ENCODE results near the gene SPRY1.

DNA sequence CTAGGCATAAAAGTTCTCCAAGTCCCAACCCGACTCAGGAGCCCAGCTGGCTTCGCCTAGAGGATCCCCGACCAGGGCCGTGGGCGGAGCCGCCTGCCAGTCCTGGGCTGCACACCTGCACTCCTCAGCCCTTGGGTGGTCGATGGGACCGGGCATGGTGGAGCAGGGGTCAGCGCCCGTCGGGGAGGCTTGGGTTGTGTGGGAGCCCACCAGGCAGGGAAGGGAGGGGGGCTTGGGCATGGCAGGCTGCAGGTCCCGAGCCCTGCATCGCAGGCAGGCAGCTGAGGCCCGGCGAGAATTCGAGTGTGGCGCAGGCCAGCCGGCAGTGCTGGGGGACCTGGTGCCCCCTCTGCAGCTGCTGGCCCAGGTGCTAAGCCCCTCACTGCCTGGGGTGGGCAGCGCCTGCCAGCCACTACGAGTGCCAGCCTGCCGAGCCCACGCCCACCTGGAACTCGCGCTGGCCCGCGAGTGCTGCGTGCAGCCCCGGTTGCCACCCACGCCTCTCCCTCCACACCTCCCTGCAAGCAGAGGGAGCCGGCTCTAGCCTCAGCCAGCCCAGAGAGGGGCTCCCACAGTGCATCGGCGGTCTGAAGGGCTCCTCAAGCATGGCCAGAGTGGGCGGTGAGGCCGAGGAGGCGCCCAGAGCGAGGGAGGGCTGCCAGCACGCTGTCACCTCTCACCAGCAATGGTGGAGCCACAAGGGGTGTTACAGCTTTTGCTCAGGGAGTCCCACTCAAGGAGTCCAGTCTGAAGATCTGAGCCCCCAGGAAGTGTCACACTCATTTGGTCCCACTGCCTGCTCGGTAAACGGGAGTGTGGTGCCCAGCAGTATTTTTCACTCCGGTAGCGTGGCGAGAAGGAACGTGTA, 38.9 kb downstream of the SPRY1 start:
- TF ChIP-seq GATA2 (IDR thresholded peaks at IDR 0.05; ENCODE audit: low read depth, low read length) (no peak), GATA3 (IDR thresholded peaks at IDR 0.05; ENCODE audit: low read depth, low read length) (no peak)

All from SH-SY5Y (cell line).